NCI-H69 (cell line): ENCODE data around the gene PRR23E.

ENCODE experiments used
- DNase-seq: peaks from one replicate; lab custom pipeline; 2025; lab: John Stamatoyannopoulos, UW

Gene PRR23E

DNA sequence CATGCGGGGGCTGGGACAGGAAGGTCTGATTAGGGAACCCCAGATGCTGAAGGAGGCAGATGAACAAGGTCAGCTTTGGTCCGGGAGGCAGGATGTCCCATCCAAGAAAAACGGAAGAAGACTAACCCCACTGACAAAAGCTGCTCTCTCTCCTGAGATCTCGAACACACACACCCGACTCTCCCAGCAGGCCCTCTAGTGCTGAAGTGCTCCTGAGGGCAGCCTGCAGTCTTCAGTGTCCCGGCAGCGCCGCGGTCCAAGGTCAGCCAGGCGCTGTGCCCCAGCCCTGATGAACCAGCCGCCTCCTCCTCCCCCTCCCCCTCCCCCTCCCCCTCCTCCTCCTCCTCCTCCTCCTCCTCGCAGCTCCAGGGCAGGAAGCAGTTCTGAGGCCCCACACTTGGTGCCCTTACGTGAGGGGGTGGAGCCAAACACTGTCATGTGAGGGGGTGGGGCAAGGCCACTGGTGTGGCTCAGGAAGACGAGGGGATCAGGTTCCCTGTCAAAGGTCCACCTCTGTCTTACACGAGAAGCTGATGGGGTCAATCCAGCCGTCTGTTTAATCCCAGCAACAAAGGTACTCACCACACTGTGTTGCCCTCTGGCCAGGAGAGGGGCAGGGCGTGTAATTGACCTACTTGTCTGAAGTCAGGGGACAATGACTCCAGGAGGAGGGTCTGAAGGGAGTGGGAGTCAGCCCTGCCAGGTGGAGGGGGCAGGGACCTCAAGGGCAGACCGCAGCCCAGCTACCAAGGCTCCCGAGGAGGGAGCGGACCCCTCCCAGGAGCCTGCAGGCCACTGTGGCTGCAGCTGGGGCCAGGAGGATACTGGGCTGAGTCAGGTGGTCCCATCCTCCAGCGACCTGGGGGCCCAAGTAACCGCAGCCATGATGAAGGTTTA, 34.3 kb downstream of the PRR23E start:
- DNase-seq = peak; percentile 14

DNA sequence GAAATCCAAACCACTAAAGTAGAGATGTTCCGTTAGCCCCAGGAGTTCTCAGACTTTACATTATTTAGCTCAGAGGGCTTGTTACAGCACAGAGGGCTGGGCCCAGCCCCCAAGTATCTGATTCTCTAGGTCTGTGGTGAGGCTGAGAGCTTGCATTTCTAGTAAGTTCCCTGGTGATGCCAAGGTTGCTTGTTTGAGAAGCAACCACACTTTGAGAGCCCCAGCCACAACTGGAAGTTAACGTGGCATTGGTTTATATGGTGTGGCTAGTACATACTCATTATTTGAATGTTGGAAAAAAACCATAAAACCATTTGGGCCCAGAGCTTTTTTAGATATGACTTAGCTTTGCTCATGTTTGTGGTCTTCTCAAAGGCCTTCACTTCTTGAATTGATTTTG, 35.9 kb downstream of the PRR23E start:
- no peak for DNase-seq

- no peak for DNase-seq
Measured at GRCh38 chr3:127233371-127233770, 40.4 kb downstream of the PRR23E start.

- DNase-seq = no peak
Measured at GRCh38 chr3:127234778-127235177, 41.8 kb downstream of the PRR23E start.

DNA sequence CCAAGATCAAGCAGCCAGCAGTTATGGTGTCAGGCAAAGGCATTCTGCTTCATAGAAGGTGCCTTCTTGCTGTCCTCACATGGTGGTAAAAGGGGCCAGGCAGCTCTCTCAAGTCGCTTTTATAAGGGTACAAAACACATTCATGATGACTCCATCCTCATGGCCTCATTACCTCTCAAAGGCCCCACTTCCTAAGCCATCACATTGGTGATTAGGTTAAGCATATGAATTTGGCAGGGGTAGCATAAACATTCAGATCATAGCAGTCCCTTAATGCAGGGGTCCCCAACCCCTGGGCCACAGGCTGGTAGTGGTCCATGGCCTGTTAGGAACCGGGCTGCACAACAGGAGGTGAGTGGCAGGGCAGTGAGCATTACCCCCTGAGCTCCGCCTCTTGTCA, 42.8 kb downstream of the PRR23E start:
- no peak for DNase-seq

- DNase-seq = peak; percentile 29
Measured at GRCh38 chr3:127237835-127238234, 44.9 kb downstream of the PRR23E start.

- no peak for DNase-seq
Measured at GRCh38 chr3:127238602-127239001, 45.7 kb downstream of the PRR23E start.

DNA sequence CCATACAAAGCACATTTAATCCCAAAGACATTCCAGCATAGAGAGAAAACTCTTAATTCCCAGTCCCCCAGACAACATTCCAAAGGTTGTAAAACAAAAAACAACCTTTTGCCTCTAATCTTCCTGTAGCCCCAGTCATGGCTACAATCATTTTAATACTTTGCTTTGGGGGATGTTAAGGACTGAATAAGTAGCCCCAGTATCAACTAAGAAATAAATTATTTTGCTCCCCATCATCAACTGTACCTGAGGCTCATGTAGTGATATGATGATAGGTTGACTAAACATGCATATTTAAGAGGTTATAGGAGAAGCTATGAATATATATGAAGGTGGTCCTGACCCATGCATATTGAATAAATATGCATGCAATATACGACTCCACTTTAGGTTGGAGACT, 54.4 kb downstream of the PRR23E start:
- DNase-seq = no peak
